Neural cell (in vitro differentiated cells): Measurements from ENCODE around the gene SREBF1. TPM values are rescaled to one million over a fixed set of nuclear protein-coding genes. Genes with fewer than 3 reads are reported as not detected.

Experiments used
- H2AFZ ChIP-seq: fragments of 200-600, 300-800 bp; sonication (generic), shearing (Covaris generic); 2 replicates; pipeline ENCODE4 v1.6.0; 2014; ENCODE audit warnings: low read depth, mild to moderate bottlenecking, antibody characterized with exemption, low read length, moderate library complexity
- H3F3A ChIP-seq: fragments of 200-600 bp; shearing (Covaris generic); 2 replicates; pipeline ENCODE4 v1.6.1; 2016; ENCODE audit warnings: mild to moderate bottlenecking, moderate library complexity, mixed read lengths, antibody characterized with exemption, low read length; ENCODE audit not compliant: insufficient read depth, poor library complexity, severe bottlenecking
- H3K27ac ChIP-seq: fragments of 200-600, 300-800 bp; sonication (generic), shearing (Covaris generic); 2 replicates; pipeline ENCODE4 v1.5.1; 2014; ENCODE audit warnings: mild to moderate bottlenecking, low read length, moderate library complexity
- H3K27me3 ChIP-seq: fragments of 300-800, 200-600 bp; sonication (generic), shearing (Covaris generic); 2 replicates; pipeline ENCODE4 v1.6.0; 2014; ENCODE audit warnings: mild to moderate bottlenecking, low read depth, low read length, moderate library complexity; ENCODE audit not compliant: insufficient read depth
- H3K36me3 ChIP-seq: fragments of 300-800, 200-600 bp; sonication (generic), shearing (Covaris generic); 2 replicates; pipeline ENCODE4 v1.5.1; 2014; ENCODE audit warnings: mild to moderate bottlenecking, antibody characterized with exemption, low read length, moderate library complexity; ENCODE audit not compliant: insufficient read depth
- H3K4me2 ChIP-seq: fragments of 300-800, 200-600 bp; sonication (generic), shearing (Covaris generic); 2 replicates; pipeline ENCODE4 v1.6.0; 2014; ENCODE audit warnings: mild to moderate bottlenecking, low read length
- H3K4me3 ChIP-seq: fragments of 300-800, 200-600 bp; sonication (generic), shearing (Covaris generic); 2 replicates; pipeline ENCODE4 v1.5.1; 2014; ENCODE audit warnings: mild to moderate bottlenecking, low read length, moderate library complexity
- H3K79me2 ChIP-seq: fragments of 200-600 bp; shearing (Covaris generic); replicated peaks from 2 replicates; pipeline ENCODE4 v1.6.0; 2014; ENCODE audit warnings: mild to moderate bottlenecking, low read length, moderate library complexity; ENCODE audit not compliant: insufficient read depth
- H3K9ac ChIP-seq: fragments of 300-800, 200-600 bp; sonication (generic), shearing (Covaris generic); 2 replicates; pipeline ENCODE4 v1.6.1; 2016; ENCODE audit warnings: mild to moderate bottlenecking, low read length, mixed read lengths
- H3K9me2 ChIP-seq: fragments of 200-600 bp; shearing (Covaris generic); 2 replicates; pipeline ENCODE4 v1.6.1; 2016; ENCODE audit warnings: mild to moderate bottlenecking, low read length, mixed read lengths; ENCODE audit not compliant: insufficient read depth
- H3K9me3 ChIP-seq: fragments of 200-600, 300-800 bp; sonication (generic), shearing (Covaris generic); 2 replicates; pipeline ENCODE4 v1.6.1; 2016; ENCODE audit warnings: mild to moderate bottlenecking, mixed run types, low read length, moderate library complexity, mixed read lengths
- H4K20me1 ChIP-seq: fragments of 200-600 bp; shearing (Covaris generic); 2 replicates; pipeline ENCODE4 v1.6.1; 2016; ENCODE audit warnings: mild to moderate bottlenecking, mixed run types; ENCODE audit not compliant: insufficient read depth
- CTCF ChIP-seq: fragments of 450-650 bp; IDR thresholded peaks from 2 replicates; pipeline ENCODE4 v1.5.1; 2014; ENCODE audit warnings: antibody characterized with exemption, mild to moderate bottlenecking, moderate library complexity; ENCODE audit not compliant: poor library complexity, severe bottlenecking
- EP300 ChIP-seq: fragments of 450-650 bp; conservative IDR thresholded peaks from 2 replicates; pipeline ENCODE4 v1.6.1; 2014; ENCODE audit warnings: antibody characterized with exemption, mild to moderate bottlenecking, moderate library complexity; ENCODE audit not compliant: poor library complexity, severe bottlenecking
- EZH2 ChIP-seq: fragments of 200-600, 300-800 bp; shearing (Covaris generic), sonication (generic); IDR thresholded peaks from 2 replicates; pipeline ENCODE4 v1.6.1; 2014; ENCODE audit warnings: antibody characterized with exemption, low read length, borderline replicate concordance, mild to moderate bottlenecking; ENCODE audit not compliant: insufficient read depth, poor library complexity, severe bottlenecking
- MXI1 ChIP-seq: fragments of 450-650 bp; conservative IDR thresholded peaks from 2 replicates; pipeline ENCODE4 v1.6.1; 2014; ENCODE audit warnings: antibody characterized with exemption, mild to moderate bottlenecking; ENCODE audit not compliant: poor library complexity, severe bottlenecking
- POLR2AphosphoS5 ChIP-seq: IDR thresholded peaks from 2 replicates; pipeline ENCODE4 v1.6.1; 2012
- RAD21 ChIP-seq: fragments of 450-650 bp; conservative IDR thresholded peaks from 2 replicates; pipeline ENCODE4 v1.6.1; 2014; ENCODE audit warnings: antibody characterized with exemption, mild to moderate bottlenecking, moderate library complexity
- SMC3 ChIP-seq: fragments of 450-650 bp; conservative IDR thresholded peaks from 2 replicates; pipeline ENCODE4 v1.6.1; 2014; ENCODE audit warnings: antibody characterized with exemption, mild to moderate bottlenecking, moderate library complexity; ENCODE audit not compliant: poor library complexity
- TAF1 ChIP-seq: IDR thresholded peaks from 2 replicates; pipeline ENCODE4 v1.6.1; 2012; ENCODE audit warnings: low read depth
- polyA plus RNA-seq: library from polyadenylated mRNA; depleted of rRNA; stranded (reverse); fragments of >200 nt; gene quantifications from 2 replicates; pipeline ENCODE4 v1.2.3, GENCODE V29; 2014
- TF ChIP-seq, protein P1 (sequence below): IDR thresholded peaks from 2 replicates; pipeline ENCODE4 v1.6.1; 2012; ENCODE audit warnings: borderline replicate concordance

SREBF1 gene
- polyA plus RNA-seq, 1 donor from 2014 or later: 22.5 TPM

DNA sequence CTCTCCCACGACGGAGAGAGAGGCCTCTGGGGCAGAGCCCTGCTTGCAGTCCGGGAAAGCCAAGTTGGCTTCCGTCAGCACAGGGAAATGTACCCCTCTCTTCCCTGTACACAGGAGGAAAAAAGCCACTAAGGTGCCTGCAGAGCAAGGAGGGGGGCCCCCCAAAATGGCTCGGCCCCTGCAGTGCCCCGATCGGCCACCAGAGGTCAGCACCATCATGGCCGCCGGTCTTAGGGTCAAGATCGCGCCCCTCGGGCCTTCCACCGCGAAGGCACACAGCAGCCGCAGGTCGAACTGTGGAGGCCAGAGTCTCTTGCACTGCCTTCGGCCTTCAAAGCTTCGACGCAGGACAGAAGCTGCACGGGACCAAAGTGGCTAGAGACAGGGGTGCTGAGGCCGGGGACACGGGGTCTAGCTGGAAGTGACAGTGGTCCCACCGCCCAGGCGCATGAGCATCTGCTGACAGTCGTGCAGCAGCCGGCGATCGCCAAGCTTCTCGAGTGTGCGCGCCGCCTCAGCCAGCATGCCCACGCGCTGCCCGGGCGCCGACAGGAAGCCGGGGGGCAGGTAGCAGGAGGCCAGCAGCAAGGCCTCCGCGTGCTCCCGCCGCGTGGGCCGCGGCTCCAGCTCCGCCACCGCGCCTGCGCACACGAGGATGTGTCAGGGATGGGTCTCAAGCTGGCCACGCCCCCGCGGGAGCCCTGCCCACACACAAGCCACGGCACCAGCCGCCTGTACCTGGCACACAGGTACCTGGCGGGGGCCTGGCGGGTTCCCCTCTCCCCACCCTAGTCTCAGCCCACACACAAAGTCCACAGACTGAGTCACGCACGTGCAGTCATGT, 24.4 kb downstream of the SREBF1 start:
- Histone ChIP-seq H3K4me2 (no peak overlapping the region), H3F3A (no peaks in the 10 kb centered on the region), H4K20me1 (no peaks in the 10 kb centered on the region), H3K9me3 (no peaks in the 10 kb centered on the region), H3K79me2 (no peaks in the 10 kb centered on the region), H3K9ac (no peak overlapping the region), H3K4me3 (no peak overlapping the region), H3K27ac (peak overlapping the region; percentile 39), H2AFZ (no peak overlapping the region), H3K36me3 (no peaks in the 10 kb centered on the region), H3K27me3 (no peaks in the 10 kb centered on the region), H3K9me2 (no peaks in the 10 kb centered on the region)
- TF ChIP-seq RAD21: peak; percentile 85
- peak; percentile 94 for TF ChIP-seq SMC3
- TF ChIP-seq CTCF: peak; percentile 96
- no peak for TF ChIP-seq TAF1
- TF ChIP-seq MXI1: no peak
- TF ChIP-seq, protein P1, sequence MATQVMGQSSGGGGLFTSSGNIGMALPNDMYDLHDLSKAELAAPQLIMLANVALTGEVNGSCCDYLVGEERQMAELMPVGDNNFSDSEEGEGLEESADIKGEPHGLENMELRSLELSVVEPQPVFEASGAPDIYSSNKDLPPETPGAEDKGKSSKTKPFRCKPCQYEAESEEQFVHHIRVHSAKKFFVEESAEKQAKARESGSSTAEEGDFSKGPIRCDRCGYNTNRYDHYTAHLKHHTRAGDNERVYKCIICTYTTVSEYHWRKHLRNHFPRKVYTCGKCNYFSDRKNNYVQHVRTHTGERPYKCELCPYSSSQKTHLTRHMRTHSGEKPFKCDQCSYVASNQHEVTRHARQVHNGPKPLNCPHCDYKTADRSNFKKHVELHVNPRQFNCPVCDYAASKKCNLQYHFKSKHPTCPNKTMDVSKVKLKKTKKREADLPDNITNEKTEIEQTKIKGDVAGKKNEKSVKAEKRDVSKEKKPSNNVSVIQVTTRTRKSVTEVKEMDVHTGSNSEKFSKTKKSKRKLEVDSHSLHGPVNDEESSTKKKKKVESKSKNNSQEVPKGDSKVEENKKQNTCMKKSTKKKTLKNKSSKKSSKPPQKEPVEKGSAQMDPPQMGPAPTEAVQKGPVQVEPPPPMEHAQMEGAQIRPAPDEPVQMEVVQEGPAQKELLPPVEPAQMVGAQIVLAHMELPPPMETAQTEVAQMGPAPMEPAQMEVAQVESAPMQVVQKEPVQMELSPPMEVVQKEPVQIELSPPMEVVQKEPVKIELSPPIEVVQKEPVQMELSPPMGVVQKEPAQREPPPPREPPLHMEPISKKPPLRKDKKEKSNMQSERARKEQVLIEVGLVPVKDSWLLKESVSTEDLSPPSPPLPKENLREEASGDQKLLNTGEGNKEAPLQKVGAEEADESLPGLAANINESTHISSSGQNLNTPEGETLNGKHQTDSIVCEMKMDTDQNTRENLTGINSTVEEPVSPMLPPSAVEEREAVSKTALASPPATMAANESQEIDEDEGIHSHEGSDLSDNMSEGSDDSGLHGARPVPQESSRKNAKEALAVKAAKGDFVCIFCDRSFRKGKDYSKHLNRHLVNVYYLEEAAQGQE: no peak
- TF ChIP-seq EZH2: no peak
- TF ChIP-seq EP300: no peak
- TF ChIP-seq POLR2AphosphoS5: no peak

GRCh38 chr17:17811381-17812210, 25.2 kb downstream of the SREBF1 start:
- Histone ChIP-seq H3K27ac (peak overlapping the region; percentile 39), H4K20me1 (no peaks in the 10 kb centered on the region)
- no peak for TF ChIP-seq RAD21
- no peak for TF ChIP-seq POLR2AphosphoS5
- no peak for TF ChIP-seq MXI1
- TF ChIP-seq EP300: no peak
- no peak for TF ChIP-seq EZH2
- TF ChIP-seq TAF1: no peak
- TF ChIP-seq SMC3: no peak
- TF ChIP-seq CTCF: no peak
- TF ChIP-seq, protein P1: no peak

More at GRCh38 chr17:17811381-17812210, 25.2 kb downstream of the SREBF1 start:
- H3K27me3 ChIP-seq: no peaks in the 10 kb centered on the region
- H2AFZ ChIP-seq: no peak overlapping the region
- no peaks in the 10 kb centered on the region for H3K36me3 ChIP-seq
- no peaks in the 10 kb centered on the region for H3F3A ChIP-seq
- no peaks in the 10 kb centered on the region for H3K9me3 ChIP-seq
- H3K9me2 ChIP-seq: no peaks in the 10 kb centered on the region
- H3K4me2 ChIP-seq: no peak overlapping the region
- no peak overlapping the region for H3K9ac ChIP-seq
- no peak overlapping the region for H3K4me3 ChIP-seq
- no peaks in the 10 kb centered on the region for H3K79me2 ChIP-seq
